ENCODE measurements around the gene TESPA1. TPM values are rescaled to one million over a fixed set of nuclear protein-coding genes. Genes with fewer than 3 reads are reported as not detected.

Gene TESPA1
- polyA plus RNA-seq, 1 of the 3 experiments (the other 2 are of a cell fraction) = not detected

DNA sequence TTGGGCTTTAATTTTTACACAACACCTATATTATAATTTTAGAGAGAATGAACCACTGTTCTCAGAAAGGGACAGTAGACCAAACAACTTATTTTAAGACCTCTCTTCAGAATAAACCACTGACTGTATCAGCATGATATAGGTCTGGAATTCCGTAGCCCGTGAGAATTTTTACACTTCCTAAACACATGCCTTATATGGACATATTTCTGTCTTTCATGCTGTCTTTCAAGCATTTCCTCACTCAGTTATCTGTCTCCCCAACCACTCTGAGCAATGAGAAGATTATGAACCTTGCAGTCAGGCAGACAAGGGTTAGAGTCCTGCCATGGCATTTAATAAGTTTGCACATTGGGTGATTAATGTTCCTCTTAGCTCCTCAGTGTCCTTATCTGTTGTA is 17.8 kb upstream of the TESPA1 start (continued):
- no peak for TF ChIP-seq RAD21 (IDR thresholded peaks at IDR 0.05; ENCODE audit: low read length)
- TF ChIP-seq SIN3A (IDR thresholded peaks at IDR 0.05; ENCODE audit: borderline replicate concordance, low read depth, low read length) = no peak
- no peak for TF ChIP-seq EZH2phosphoT487 (IDR thresholded peaks at IDR 0.05; ENCODE audit: borderline replicate concordance, low read depth)
- no peak for TF ChIP-seq ELF1 (IDR thresholded peaks at IDR 0.05)
- no peak for TF ChIP-seq YY1 (IDR thresholded peaks at IDR 0.05; ENCODE audit: low read depth)
- no peak for TF ChIP-seq MXI1 (IDR thresholded peaks at IDR 0.05; ENCODE audit: low read depth, low read length)
- no peak for TF ChIP-seq NFIC (IDR thresholded peaks at IDR 0.05; ENCODE audit: borderline replicate concordance)
- TF ChIP-seq, protein P1, sequence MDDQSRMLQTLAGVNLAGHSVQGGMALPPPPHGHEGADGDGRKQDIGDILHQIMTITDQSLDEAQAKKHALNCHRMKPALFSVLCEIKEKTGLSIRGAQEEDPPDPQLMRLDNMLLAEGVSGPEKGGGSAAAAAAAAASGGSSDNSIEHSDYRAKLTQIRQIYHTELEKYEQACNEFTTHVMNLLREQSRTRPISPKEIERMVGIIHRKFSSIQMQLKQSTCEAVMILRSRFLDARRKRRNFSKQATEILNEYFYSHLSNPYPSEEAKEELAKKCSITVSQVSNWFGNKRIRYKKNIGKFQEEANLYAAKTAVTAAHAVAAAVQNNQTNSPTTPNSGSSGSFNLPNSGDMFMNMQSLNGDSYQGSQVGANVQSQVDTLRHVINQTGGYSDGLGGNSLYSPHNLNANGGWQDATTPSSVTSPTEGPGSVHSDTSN (IDR thresholded peaks at IDR 0.05) = no peak
- TF ChIP-seq JUND (IDR thresholded peaks at IDR 0.05) = no peak
- TF ChIP-seq NRF1 (IDR thresholded peaks at IDR 0.05; ENCODE audit: low read depth, low read length) = no peak

DNA sequence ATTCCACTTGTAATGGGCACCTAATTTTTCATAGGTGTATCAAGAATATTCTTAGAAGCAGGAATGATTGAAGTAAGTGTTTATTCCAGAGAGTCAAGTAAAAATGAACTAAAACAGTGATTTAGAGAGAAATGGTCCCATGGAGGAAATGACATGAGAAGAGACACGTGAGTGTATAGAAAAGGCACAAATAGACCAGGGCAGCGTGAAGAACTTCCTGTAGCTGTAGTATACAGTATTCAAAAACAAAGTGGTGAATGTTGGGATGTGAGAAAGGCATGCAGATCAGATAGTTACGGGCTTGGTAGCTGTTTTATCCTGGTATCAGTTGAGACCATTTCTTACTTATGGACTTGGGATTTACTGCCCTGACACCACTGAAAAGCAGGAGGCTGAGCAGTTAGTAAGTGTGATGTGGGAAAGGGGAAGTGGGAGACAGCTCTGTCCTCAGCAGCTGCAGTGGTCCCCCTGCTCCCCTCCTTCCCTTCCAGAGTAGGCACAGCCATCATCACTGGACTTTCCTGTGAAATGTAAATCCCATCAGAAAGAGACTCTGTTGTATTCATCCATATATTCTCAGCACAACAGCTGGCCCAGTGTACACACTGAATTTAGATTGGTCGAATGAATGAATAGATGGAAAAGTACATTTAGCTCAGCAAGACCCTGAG is 16.8 kb upstream of the TESPA1 start:
- no peak for DNase-seq
- Histone ChIP-seq H3K36me3 (replicated peaks in 1 of 2; ENCODE audit: control insufficient read depth in 1 of 2, insufficient read depth in 2 of 2, low read length in 1 of 2) (no peaks in the 10 kb centered on the region), H3K4me2 (no peak overlapping the region), H3K27me3 (ENCODE audit: insufficient read depth) (peaks cover 27% of the 10 kb centered on the region; the same call in 1 of the 2 replicates), H3K4me3 (ENCODE audit: low read depth in 2 of 2, low read length in 1 of 2) (no peak overlapping the region), H3K9me2 (no peaks in the 10 kb centered on the region), H2AFZ (ENCODE audit: low read depth) (no peak overlapping the region), H3K79me2 (ENCODE audit: insufficient read depth) (no peaks in the 10 kb centered on the region), H3K27ac (ENCODE audit: low read depth in 2 of 2, low read length in 1 of 2) (no peak overlapping the region), H3K4me1 (ENCODE audit: control insufficient read depth in 1 of 2, insufficient read depth in 2 of 2, low read depth in 1 of 2, low read length in 1 of 2) (no peaks in the 10 kb centered on the region), H3F3A (replicated peaks; ENCODE audit: insufficient read depth) (no peaks in the 10 kb centered on the region), H4K20me1 (ENCODE audit: insufficient read depth) (no peaks in the 10 kb centered on the region), H3K9ac (no peak overlapping the region), H3K9me3 (no peaks in the 10 kb centered on the region)
- 1% methylated on average over 4 of the region's 4 CpGs for WGBS (ENCODE audit: low lambda C conversion rate)
- TF ChIP-seq GABPA (IDR thresholded peaks at IDR 0.05; ENCODE audit: low read depth) (no peak), TCF12 (IDR thresholded peaks at IDR 0.05) (no peak)
- TF ChIP-seq, protein P2, sequence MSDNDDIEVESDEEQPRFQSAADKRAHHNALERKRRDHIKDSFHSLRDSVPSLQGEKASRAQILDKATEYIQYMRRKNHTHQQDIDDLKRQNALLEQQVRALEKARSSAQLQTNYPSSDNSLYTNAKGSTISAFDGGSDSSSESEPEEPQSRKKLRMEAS (IDR thresholded peaks at IDR 0.05; ENCODE audit: low read depth) = no peak
- POLR2A ChIA-PET = no interaction called here
- CTCF ChIA-PET = interaction anchor here (1.1 to 2.3 kb wide), 2 partner anchors 8 to 67 kb away, joined by 3 to 9 read pairs; no protein-coding TSS in a partner anchor

DNA sequence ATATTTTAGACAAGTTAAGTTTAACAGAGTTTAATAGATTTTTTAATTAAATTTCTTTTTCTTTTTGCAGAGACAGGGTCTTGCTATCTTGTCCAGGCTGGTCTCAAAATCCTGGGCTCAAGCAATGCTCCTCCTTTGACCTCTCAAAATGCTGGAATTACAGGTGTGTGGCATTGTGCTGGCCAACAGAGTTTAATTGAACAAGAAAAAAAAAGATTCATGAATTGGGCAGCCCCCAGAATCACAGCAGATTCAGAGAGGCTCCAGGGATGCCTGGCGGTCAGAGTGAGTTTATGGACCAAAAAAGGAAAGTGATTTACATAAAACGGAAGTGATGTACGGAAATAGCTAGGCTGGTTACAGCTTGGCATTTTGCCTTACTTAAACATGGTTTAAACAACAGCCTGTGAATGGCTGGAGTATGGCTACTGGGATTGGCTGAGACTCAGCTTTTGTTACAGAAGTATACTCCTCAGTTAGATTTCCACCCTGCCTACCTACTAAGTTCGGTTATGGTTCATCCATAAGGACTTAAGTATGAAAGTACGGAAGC is 14.5 kb upstream of the TESPA1 start:
- POLR2A ChIA-PET = no interaction called here
- no peak for TF ChIP-seq SMC3 (IDR thresholded peaks at IDR 0.05; ENCODE audit: low read depth, low read length)
- no peak for TF ChIP-seq RAD21 (IDR thresholded peaks at IDR 0.05; ENCODE audit: low read length)
- TF ChIP-seq TEAD4 (IDR thresholded peaks at IDR 0.05; ENCODE audit: borderline replicate concordance, insufficient read depth) = no peak
- TF ChIP-seq TAF1 (IDR thresholded peaks at IDR 0.05; ENCODE audit: borderline replicate concordance, low read depth, low read length) = no peak
- no peak for TF ChIP-seq NFIC (IDR thresholded peaks at IDR 0.05; ENCODE audit: borderline replicate concordance)
- TF ChIP-seq JUND (IDR thresholded peaks at IDR 0.05) = no peak
- no peak for TF ChIP-seq EP300 (IDR thresholded peaks at IDR 0.05; ENCODE audit: borderline replicate concordance in 1 of 2, low read depth in 1 of 2, low read length in 1 of 2)
- Histone ChIP-seq H3F3A (replicated peaks; ENCODE audit: insufficient read depth) (no peaks in the 10 kb centered on the region), H3K9ac (no peak overlapping the region), H3K79me2 (ENCODE audit: insufficient read depth) (no peaks in the 10 kb centered on the region), H2AFZ (ENCODE audit: low read depth) (no peak overlapping the region), H3K4me1 (ENCODE audit: control insufficient read depth in 1 of 2, insufficient read depth in 2 of 2, low read depth in 1 of 2, low read length in 1 of 2) (no peaks in the 10 kb centered on the region), H4K20me1 (ENCODE audit: insufficient read depth) (no peaks in the 10 kb centered on the region), H3K27ac (ENCODE audit: low read depth in 2 of 2, low read length in 1 of 2) (no peak overlapping the region), H3K4me3 (ENCODE audit: low read depth in 2 of 2, low read length in 1 of 2) (no peak overlapping the region), H3K4me2 (no peak overlapping the region), H3K9me2 (no peaks in the 10 kb centered on the region), H3K9me3 (no peaks in the 10 kb centered on the region), H3K36me3 (replicated peaks in 1 of 2; ENCODE audit: control insufficient read depth in 1 of 2, insufficient read depth in 2 of 2, low read length in 1 of 2) (no peaks in the 10 kb centered on the region), H3K27me3 (ENCODE audit: insufficient read depth) (peaks cover 36% of the 10 kb centered on the region; the same call in 1 of the 2 replicates)
- no peak for DNase-seq
- 3% methylated on average over 5 of the region's 5 CpGs for WGBS (ENCODE audit: low lambda C conversion rate)
- CTCF ChIA-PET = interaction anchor here (1.1 to 1.8 kb wide), 2 partner anchors 73 to 179 kb away, joined by 4 to 5 read pairs; no protein-coding TSS in a partner anchor
